Stimulated activated CD8-positive, alpha-beta memory T cell treated with anti-CD3 and anti-CD28 coated beads, Interleukin-12 subunit alpha, Interleukin-12 subunit beta, amount 100 ng/mL, for 24 hours (primary cell): ENCODE results near the gene TCF7L2.
"Not testable (repeated sequence)": the region's sequence is repeated elsewhere in the genome, so short reads cannot be mapped to it uniquely, and the experiment has no call there.

Experiments used
- DNase-seq: peaks from one replicate; pipeline ENCODE4 v3.0.0-alpha.2; 2020; ENCODE audit errors: extremely low read depth

TCF7L2 gene

DNA sequence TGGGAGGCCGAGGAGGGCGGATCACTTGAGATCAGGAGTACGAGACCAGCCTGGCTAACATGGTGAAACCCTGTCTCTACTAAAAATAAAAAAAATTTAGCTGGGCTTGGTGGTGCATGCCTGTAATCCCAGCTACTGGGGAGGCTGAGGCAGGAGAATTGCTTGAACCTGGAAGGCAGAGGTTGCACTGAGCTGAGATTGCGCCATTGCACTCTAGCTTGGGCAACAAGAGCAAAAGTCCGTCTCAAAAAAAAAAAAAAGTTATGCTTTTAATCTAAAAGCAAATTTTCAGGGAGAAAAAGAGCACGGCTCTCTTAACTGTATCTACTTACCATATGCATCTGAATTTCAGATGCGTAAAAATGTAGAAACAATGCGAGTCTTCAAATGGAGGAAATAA lies 116.1 kb downstream of the TCF7L2 start:
- not testable (repeated sequence) for DNase-seq

DNA sequence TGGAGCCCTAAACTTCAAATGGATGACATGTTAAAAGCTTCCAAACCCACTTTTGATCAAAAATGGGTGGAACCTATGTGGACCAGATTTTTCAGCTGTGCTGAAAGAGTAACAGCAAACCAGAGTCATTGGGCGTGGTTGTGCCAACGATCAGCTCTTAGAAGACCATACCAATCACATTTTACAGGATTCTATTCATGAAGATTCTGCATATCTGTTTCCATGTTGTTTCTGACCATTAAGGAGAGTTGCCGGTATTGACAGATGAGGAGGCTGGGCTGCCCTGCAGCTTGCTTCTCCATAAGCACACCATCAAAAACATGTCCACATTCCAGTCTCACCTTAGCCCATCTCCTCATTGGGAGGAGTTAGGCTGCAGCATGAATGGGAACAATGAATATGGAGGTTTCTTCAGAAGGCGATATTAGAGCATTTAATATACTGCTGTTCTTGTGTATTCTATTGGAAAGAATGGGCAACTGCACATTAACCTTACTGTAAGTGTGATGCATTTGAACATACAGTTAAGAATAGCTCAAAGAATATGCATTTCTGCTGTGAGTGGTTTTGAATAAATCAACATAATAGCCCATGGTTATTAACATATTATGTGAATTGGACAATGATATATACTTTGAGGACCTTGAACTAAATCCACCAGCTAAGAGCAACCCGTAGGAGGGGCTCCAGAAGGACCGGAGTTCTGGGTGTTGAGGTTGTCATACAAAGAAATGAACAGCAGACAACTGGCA lies 116.7 kb downstream of the TCF7L2 start:
- DNase-seq = no peak

DNA sequence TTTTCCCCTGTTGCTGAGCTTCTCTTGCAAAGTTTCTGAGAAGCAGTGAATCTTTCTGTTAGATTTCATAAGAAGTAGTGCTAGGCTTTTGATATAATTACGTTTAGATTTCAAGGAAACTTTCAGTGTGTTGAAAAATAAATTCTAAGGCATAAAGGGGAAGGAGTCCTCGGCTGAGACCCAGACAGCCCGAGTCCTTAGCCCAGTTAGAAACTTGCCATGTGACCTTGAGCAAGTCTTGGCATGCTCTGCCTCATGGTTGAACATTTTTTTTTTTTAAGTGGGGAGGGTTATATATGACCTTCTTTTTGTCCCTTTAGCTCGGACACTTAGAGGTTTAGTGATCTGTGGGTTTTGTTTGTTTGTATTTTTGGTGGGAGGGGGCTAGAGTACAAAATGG lies 117.5 kb downstream of the TCF7L2 start:
- DNase-seq = no peak

DNA sequence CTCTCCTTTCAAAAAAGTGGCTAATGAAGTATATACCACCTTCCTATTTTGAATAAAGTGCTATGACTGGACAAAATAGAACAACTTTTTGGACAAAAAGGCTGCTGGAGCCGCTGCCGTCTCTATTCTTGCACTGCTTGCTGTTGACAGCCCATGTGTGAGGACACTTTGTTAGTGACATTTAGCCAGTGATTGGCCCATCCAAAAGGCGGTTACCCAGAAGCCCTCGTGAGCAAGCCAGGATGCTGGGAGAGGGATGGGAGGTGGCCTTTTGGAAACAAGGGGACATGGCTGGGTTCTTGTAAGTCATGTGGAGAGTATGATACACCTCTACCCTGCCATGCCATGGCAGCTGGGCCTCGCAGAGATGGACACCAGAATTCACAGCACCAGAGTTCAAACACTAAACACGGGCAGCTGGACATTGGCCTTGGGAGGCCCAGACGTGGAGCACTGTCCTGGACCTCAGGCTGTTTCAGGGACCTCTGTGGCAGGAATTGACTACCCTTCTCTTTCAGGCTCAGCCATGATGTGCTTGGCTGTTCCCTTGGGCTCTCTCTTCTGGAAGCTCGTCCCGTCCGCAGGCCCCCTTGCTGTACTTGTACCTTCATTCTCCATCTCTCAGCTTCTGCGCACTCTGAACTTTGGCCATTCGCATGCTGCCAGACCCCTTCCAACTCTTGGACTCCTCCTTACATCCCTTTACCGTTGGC lies 118.3 kb downstream of the TCF7L2 start:
- no peak for DNase-seq

DNA sequence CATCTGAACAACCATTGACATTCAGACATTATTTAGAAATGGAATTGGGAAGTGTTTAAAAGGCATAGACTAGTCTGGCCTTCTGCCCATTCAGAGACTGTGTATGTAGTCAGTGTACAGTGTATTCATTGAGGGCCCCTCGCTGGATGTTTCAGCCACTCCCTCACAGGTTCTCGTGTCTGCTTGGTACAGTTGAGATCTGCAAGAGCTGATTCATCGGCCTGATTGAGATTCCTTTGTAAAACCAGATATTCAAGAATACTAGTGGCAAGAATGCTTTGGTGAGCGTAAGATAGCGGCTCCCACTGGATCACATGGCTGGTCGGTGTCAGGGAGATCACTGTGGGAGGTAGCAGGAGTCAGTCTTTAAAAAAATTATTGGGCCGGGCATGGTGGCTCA lies 119.5 kb downstream of the TCF7L2 start:
- DNase-seq = no peak

DNA sequence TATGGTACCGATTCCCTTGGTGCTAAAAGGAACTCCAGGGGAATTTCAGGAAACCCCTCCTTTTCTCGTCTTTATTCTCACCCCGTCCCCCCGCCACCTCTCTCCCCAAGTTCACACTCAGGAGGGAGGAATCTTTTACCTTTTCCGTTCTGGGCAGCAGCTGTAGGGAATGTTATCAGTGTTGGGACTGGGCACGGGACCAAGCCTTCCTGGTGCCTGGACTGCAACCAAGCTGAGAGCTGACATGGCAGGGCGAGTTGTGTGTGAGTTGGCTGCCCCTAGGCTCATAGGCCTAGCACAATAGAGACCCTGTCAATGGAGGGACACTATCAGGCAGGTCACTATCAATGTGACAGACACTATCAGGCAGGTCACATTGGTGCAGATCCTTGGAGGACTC lies 121.4 kb downstream of the TCF7L2 start:
- DNase-seq = no peak

DNA sequence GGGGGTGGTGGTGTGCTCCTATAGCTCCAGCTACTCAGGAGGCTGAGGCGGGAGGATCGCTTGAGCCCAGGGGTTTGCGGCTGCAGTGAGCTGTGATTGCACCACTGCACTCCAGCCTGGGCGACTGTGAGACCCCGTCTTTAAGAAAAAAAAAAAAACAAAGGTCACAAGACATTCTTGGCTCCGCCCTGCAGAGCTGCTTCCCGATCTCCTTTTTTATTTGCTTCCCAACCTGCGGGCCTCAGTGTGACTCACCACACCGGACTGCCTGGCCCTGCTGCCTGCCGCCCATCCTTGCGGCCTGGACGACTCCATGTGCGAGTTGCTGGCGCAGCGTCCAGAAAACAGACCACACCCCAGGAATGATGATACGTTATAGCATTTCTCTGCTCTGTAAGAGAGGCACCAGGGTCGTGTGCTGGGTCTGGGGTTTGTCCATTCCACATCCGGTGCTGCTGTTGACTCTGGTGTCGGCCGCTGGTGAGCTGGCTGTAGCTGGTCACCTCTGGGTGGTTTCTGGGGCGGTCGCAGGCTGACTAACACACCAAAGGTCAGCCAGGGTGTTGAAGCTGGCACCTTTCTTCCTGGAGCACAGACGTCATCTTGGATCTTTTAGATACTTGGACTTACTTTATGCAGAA lies 123.6 kb downstream of the TCF7L2 start:
- DNase-seq = no peak

DNA sequence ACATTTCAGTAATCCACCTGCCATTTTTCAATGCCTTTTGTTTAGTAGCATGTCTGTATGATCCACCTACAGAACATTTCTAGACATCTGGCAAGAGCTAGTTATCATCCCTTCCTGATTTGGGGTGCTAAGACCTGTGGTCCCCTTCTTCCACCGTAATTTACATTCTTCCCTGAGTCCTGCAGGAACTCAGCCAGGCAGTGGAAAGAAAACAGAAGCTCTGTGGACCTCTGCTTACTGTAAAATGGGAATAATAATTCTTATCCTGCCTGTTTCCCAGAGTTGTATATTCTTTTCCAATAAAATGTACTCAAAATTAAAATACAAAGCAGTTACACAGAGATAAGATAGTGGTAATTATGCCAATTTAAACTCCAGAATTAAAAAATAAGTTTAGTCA lies 126.9 kb downstream of the TCF7L2 start:
- no peak for DNase-seq

DNA sequence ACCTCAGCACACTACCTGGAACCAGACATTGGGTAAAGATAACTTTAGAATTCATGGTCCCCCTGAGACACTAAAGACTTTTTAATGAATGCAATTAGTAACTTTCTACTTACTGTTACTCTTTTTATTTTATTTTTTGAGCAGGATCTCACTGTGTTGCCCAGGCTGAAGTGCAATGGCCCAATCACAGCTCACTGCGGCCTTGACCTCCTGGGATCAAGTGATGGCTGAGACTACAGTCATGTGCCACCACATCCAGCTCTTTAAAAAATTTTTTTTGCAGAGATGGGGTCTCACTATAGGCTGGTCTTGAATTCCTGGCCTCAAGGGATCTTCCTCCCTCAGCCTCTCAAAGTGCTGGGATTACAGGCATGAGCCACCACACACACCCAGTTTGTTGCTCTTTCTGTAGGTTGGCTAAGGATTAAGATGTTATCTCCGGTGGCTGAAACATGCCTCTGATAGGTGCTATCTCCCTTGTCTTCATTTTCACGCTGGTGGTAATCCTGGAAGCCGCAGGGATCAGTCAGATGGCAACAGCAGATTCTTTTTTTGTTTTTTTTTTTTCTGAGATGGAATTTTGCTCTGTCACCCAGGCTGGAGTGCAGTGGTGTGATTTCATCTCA lies 128.3 kb downstream of the TCF7L2 start:
- no peak for DNase-seq

DNA sequence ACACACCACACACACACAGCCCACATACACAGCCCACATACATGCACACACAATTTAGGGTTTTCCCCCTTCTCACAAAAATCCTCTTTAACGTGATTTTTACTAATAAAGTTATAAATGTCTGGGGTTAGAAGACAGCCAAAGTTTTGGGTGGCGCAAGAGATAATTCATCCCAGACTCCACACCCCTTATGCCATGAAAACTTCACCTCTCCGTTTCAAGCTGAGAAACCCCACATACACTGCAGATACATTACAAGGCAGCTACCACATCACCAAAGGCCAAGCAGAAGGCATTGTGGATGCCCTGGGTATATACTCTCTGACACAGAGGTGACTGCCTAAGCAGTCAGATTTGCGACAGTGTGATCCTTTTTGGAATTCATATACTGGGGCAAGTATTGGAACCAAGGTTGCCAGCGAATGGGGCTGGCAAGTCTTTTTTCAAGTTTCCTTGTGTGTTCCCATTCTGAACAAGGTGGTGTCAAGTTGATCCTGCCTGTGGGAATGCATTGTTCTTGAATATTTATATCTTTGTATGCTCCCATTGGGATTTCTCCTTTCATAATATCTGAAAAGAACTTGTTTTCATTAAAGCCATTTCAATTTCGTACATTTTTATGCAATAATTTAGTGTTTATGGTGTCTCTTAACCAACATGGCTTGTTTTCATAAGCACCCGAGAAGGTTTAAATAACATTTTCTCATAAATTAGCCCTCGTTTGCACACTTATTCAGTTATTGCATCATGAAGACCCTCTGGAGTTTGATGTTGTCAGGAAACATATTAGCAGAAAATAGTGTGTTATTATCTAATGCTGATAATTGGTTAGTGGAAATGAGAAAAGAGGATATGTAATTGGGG lies 130.2 kb downstream of the TCF7L2 start:
- DNase-seq = no peak

DNA sequence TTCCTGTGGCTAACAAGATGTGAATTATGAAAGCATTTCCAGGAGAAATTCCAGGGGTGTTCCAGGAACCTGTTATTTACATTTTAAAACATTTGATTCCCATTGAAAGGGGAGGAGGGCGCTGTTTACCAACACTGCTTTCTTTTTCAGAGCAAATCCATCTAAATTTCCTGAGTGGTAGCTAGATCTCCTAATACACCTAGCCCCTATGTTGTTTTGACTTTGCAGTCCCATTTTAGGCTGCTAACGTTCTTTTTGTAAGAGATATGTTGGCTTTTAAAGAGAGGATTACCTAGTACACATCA lies 130.8 kb downstream of the TCF7L2 start:
- DNase-seq = no peak

DNA sequence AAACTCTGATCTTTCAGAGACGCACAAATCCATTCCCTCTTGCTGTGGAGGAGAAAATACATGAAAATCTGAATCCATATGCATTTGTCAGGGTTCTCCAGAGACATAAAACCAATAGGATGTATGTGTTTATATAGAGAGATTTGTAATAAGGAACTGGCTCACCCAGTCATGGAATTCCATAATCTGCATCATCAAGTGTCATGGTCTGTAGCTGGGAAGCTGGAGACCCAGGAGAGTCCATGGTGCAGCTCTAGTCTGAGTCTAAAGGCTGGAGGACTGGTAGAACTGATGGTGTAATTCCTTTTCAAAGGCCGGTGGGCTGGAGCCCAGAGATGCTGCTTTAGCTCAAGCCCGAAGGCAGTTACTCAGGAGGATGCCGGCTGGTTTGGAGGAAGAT lies 134.0 kb downstream of the TCF7L2 start:
- no peak for DNase-seq

DNA sequence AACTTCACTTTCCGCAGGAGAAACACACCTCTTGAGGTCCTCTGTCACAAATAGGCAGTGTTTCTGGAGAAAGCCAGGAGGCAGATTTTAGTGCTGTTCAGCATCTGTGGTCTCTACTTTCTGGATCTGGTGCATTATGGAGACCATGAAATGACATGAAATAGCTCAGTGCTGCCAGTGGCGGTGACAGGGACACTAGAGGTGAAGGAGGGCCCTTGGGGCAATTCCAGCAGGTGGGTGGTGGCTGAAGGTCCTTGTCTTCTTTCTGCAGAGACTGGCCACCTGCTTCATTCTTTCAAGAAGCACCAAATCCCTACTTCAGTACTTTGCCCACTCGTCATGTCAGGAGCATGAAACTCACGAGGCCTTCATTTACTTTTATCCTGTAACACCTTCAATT lies 135.7 kb downstream of the TCF7L2 start:
- DNase-seq = no peak

DNA sequence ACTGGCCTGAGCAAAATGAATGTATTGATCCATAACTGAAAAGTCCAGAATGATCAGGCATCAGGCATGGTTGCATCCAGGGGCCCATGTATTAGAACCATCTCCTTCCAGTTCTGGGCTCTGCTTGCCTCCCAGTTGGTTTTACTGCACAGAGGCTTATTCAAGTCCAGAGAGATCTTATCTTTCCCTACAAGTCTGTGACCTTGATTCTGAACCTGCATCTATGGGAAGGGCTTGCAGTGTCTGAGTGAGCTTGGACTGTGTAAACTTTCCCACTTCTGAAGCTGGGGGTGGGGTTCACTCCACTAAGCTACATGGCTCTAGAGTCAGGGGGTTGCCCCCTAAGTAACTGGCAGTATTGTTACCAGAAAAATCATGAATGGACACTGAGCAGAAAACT lies 136.2 kb downstream of the TCF7L2 start:
- DNase-seq = no peak

DNA sequence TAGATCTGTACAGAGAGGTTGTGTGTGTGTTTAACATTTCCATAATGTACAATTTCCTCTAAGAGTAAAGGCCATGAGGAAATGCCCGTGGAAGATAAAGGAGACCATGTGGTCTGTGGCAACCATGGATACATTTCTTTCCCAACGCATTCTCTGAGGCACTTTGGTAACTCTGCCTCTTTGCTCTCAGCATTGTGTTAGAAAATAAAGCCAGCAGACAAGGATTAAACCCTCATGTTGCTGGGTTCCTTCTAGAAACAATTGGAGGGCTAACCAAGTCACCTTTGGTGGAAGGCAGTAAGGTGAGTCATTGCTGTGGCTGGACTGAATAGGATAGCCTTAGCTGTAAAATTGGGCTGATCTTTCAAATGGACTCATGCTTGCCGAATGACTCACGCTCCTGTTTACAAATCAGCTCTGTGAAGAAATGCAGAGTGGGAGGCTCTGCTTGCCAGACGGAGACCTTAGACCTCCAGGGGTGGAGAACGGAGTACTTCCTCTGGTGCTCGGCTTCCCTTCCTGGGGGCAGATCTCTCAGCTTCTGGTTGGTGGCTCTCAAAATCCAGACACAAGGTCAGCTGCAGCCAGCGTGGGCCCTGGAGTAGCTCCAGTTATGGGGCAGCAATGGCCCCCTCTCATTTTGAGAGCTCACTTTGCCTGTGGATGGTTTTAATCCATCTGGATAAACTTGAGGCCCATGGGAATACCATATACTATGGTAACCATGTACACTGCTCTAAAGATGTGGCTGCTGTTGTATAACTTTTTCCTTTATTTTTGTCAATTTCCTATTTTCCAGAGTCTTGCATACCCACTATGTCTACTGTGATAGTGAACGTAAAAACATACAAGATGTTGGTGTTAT lies 137.3 kb downstream of the TCF7L2 start:
- DNase-seq = no peak

DNA sequence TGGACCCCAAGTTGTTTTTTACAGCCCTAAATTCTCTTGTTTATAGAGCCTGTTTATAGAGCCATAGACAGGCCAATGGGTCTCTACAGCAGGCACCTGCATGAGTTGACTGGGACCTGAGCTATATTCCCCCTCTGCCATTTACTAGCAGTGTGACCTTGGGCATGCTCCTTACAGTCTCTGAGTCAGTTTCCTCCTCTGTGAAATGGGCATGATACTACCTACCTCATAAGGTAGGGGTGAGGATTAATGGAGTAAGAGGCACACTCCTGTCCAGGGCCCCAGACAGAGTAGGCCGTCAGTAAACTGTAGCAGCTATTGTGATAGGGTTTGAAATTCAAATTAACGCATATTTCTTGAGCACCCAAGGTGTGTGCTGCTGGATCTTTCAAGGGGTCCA lies 138.1 kb downstream of the TCF7L2 start:
- no peak for DNase-seq

DNA sequence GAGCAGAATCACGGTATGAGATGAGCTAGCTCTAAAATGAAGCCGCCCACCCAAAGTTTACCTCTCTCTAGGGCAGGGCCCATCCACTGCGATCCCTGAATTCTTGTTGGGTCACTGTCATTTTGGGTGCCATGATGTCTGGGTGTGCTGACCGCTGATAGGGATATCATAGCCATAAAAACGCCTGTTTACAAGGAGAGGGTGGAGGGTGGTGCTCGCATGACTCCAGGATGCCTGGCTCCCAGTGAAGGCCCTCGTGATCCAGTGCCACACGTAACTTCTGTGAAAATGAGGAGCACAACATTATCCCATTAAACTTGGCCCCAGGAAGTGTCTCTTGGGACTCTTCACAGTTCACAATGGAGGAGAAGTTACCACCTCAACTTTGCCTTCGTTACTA lies 139.5 kb downstream of the TCF7L2 start:
- DNase-seq = no peak

DNA sequence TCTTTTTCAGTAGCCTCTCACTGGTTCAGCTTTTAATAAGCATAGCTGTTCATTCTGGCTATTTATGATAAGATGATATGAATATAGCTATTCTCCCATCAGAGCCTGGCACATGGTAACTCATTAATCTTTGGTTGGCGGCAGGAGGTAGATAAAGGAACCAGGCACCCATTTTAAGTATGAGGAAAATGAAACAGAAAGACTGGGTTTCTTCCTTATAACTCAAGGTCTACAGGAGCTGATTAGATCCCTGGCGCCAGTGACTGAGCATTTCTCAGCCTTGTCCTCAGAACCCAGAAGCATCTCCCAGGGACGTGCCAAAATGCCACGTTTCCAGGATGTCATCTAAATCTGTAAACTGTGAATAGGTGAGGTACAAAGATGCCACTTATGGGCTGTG lies 141.9 kb downstream of the TCF7L2 start:
- no peak for DNase-seq

DNA sequence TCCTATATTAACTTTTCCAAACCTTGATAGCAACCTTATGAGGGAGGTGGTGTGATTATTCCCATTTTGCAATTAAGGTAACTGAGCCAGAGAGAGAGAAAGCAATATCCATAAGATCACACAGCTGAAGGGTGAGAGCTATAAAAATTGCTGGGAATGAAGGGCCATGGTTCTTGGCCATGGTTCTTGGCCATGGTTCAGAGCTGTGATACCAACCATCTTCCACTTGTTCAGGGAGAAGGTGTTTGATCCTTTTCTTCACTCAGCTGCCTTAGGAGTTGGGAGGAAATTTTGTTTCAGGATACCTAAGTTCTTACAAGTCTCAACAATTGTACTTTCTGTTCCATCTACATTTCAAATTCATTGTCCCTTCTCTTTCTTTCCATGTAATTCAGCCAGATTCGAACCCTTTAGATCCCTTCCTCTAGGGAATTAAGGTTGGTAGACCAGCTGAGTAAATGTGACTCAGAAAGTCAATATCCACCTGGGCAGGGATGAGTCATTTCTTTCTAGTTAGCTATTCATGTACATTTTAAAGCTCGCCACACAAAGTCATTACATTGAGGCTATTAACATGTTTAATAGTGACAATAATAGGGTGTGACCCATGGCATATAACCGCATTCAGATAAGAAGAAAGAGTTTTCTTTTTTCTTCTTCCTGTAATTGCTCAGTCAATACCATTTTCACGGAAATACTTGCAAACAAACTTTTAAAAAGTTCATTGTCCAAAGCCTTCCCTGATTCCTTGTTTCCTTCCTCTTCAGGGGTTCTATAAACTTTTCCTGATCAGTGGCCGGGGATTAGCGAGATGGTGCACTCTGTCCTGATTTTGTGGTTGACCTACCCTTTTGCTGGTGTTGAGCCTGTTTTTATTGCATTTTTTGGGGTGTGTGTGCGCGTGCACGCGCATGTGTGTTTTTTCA lies 143.4 kb downstream of the TCF7L2 start:
- DNase-seq = no peak

DNA sequence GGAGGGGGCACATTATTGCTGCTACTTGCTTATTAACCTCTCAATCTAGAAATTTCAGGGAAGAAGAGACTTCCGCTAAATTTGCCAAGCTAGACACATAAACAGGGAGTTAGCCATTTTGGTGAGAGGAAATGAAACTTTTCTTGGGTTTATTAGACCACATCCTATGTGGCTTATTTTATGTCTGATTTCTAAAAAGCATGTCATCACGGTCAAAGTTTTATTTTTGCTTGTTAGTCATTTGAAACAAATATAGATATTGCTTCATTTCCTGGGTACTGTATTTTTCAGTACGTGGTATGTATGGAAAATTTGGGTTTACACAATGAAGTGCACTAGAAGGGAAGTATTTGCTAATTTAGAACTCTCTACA lies 144.1 kb downstream of the TCF7L2 start:
- no peak for DNase-seq
